H4 (cell line): ENCODE measurements around the gene DEFB110. TPM values are rescaled to one million over a fixed set of nuclear protein-coding genes. Genes with fewer than 3 reads are reported as not detected.

Experiments
- DNase-seq: peaks from one replicate; pipeline ENCODE4 v3.0.0-alpha.2; 2015; ENCODE audit warnings: low spot score
- total RNA-seq: library from RNA; depleted of rRNA; stranded (reverse); fragments of >200 nt; shearing (Covaris generic); gene quantifications from 2 replicates; pipeline ENCODE4 v1.2.3, GENCODE V29; 2014; rRNA removed

Gene DEFB110
- total RNA-seq, result not detected in 2 replicates

DNA sequence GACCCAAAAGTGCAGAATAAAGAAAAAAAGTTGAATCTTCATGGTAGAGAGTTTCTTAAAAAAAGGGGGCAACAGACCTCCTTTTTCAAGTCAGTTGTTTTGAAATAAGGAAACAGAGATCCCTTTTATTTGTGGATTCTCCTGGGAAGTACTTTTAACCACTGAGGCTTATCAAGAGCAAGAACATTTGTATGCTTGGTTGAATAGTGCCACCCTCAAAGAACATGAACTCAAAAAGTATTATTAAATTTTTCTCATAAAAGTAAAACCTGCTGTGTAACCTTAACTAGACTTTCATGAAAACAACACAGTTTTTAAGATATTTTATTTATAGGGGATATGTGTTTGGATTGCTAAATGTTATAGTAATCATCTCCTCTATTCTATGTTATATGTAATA, at the start of gene DEFB110:
Gene DEFB110, minus strand, starts transcription at position 101 of the 400 bp plus-strand sequence. Its CDS starts 59 bp downstream, at position 42.
- no peak for DNase-seq

DNA sequence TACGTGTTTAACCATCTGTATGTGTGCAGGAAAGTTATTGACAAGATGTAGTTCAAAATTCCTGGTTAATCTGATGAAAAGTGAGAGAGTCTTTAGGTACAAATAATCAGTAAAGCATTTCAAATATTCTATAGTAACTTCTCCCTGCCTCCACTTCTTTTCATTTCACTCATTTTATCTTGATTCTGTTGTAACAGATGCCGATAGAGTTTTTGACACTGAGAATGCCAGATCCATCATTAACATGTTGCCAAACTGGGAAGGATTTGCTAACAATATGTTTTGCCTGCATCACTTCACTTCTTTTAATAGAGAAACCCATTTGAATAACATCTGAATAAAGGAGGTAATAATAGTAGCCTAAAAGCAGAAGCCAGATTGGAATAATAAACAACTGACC, 48.3 kb upstream of the DEFB110 start:
- no peak for DNase-seq

DNA sequence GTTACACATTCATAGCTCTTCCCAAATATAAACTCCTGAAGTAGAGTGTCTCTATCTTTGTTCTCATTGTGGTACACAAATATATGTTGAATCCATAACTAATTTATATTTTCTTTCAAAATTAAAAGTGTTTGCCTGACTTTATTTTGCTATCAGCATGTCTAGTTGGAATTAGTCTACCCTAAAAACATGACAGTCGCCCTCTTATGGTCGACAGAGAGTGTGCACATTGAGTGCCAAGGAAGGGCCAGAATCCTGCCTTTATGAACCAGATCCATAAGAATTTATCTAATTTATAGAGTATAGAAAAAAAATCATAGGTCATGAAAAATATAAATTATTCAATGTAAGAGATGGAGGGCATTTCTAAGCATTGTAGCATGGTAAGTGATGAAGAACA, 40.3 kb upstream of the DEFB110 start:
- DNase-seq, result peak; percentile 11

DNA sequence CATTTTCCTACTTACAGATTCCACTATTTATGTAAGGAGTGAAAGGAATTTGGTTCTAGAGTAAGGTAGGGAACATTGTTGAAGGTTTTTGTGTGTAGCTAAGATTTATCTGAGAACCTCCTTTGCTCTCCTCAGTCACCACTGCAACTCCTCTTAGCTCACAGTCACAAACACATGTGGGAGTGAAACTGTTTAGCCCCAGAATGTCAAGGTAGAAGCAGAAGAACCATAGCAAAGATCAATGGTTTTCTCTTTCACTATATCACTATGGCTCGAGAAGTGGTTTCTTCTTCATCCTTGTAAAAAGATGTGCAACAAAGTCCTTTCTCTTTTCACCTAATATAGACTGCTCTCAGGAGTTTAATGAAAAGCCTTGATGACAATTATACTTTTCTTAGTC, 34.4 kb upstream of the DEFB110 start:
- no peak for DNase-seq

DNA sequence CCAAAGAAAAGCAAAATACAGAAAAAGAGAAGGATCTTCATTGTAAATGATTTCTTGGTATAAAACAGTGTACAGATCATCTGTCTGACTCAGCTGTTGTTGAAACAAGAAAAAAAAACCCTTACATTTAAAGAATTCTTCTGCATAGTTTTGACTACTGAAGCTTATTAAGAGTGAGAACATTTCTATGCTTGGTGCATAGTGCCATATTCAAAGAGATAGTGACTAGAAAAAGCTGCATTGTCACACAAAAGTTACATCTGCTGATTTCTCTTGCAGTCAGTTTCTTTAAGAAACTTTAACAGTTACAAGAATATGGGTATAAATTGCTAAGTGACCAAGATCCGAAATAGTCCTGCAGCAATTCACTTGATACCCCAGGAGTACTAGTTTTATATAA, 28.0 kb upstream of the DEFB110 start, which contains the start of gene DEFB112:
Gene DEFB112, minus strand, starts transcription at position 101 of the 400 bp plus-strand sequence. Its CDS starts 60 bp downstream, at position 41.
- no peak for DNase-seq

DNA sequence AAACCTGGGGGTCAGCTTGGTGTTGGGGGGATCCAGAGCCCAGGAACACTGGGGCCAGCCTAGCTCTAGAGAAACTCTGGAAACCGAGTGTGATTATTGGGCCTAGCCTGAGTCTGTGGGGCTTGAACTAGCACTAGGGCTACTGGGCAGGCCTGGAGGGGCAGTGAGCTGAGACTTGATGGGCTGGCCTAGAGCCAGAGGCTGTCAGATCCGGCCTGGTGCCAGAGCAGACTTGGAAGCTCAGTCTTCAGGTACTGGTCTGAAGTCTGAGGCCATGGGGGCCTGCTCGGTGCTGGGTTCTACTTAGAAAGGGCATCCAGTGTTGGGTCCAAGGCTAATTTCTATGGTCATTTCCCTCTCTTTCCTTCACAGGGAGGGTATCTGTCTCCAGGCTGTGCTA, 25.2 kb upstream of the DEFB110 start:
- no peak for DNase-seq

DNA sequence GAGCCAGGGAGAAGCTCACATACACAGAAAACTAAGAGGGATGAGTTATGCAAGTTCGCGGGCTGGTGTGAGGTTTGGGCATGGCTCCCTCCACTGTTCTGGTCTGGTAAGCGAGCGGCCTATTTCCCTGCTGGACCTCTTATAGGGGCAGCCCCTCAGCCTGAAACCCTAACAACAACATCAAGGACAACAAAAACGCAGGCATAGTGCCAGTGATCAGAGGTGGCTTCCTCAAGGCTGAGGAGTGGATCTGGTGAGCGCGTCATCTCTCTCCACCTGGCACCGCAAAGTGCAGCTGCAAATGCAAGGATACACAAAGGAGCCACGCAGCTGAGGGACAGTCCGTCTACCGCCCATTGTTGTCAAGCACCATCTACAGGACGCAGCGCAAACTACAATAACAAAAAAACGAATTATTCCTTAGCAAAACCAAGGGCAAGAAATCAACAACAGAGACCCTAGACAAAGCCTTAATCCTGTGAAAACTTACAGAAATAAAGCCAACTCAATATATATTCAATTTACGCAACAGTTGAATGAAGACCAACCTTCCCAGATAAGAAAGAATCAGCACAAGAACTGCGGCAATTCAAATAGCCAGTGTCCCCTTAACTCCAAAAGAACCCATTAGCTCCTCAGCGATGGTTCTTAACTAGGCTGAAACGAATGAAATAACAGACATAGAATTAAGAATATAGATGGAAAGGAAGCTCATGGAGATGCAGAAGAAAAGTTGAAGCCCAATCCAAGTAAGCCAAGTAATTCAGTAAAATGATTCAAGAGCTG, 9.2 kb upstream of the DEFB110 start:
- peak; percentile 65 for DNase-seq

DNA sequence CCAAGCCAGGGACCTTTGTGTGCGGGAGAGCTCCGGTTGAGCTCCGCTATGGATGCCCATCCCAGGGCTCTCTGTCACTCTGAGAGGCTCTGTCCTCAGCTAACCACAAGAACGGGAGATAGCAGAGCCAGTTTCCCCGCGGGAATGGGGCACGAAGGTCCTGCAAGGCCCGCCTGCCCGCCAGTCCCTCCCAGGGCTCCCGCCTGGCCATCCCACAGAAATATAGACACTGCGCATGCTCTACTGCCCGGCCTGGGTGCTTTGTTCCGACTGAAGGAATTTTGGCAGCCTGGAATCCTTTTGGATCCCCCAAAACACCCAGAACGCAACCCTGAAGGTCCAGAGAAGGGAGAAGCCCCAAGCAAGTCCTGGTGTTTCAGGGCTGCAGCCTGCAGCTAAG, 8.6 kb upstream of the DEFB110 start:
- DNase-seq, result no peak

DNA sequence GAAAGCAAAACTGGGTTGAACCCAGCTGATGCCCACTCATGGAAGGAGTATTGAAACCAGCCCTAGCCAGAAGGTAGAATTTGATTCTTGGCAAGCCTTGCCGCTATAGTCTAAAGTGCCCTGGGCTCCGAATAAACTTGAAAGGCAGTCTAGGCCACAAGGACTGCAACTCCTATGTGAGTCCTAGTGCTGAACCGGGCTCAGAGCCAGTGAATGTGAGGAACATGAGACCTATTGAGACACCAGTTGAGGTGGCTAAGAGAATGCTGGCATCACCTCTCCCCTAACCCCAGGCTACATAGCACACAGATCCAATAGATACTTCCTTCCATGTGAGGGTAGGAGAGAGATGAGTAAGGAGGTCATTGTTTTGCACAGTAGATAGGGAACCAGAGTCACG, 3.5 kb upstream of the DEFB110 start:
- no peak for DNase-seq

DNA sequence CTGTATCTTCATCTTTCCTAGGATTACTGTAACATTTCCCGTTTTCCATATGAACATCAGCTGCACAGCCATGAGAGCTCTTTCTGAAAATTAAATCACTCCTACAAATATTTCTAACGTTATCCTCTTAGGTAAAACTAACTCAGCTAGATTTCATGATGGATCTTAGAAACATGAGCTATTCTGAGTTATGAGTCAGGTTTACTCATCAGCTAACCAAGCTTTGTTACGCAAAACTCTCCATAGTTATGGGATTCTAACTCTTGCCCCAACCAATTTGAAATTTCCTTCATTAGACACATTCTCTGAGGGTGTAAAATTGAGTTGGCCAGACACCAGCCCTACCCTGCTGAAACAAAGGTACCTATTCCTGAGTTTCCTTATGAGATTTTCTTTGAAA, 14.0 kb downstream of the DEFB110 start:
- DNase-seq, result peak; percentile 35

DNA sequence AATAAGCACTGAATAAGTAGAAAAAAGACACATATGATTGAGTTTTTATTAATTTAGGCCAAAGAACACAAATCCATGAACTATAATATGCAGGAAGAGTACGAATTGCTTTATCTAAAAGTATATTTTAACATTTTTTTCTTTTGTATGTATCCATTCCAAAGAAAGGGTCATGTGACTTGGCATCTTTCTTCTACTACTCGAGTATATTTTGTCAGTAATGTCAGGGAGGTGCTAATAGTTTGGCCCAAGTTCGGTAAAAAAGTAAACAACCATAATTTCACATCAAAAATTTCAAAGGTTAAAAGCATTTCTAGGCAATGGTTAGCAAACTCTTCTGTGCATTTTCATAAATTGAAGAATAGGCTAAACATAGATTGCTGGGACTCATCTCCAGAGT, 18.7 kb downstream of the DEFB110 start:
- no peak for DNase-seq

DNA sequence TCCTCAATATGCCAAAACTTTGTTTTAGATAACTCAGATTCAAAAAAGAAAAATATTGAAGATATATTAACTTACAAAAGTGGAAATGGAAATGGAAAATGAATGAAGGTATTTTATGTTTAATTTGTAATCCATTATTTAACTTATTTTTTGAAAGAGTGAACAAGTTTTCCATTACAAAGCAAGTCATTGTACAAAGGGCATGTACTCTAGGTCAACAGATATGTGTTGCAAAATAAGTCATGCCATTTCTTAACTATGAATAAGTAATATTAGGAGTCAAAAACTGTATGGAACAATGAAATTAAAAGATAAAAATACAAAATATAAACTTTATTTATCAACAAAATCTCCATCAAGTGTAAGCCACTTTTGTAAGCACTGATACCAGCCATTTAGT, 26.5 kb downstream of the DEFB110 start:
- no peak for DNase-seq

DNA sequence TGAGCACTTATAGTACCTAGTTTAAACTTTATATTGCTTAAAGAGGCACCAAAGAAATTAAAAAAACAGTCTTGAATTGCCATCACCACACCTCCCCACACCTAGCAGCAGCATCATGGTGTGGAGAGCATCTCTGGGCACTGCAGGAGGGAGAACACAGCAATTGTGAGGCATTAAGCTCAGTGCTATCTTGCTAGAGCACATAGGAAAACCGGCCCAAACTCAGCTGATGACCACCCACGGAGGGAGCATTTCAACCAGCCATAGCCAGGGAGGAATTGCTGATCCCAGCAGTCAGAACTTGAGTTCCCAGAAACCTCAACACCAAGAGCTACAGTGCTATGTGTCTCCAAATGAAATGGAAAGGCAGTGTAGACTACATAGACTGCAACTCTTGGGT, 32.9 kb downstream of the DEFB110 start:
- DNase-seq, result no peak

DNA sequence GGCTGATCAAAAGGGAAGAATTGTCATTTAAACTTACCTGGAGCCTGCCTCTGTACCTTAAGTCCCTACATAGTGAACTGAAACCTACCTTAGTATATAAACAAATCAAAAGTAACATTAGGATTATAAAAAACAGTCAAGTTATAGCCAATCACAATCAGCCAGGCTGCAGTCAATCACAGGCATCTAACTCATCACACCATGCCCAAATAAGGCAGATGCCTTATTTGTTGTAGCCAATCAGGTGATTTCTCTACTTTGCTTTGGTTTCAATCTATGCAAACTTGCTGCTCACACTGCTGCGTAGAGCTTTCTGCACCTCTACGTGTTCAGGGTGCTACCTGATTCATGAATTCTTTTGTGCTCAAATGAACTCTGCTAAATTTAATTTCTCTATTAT, 34.0 kb downstream of the DEFB110 start:
- no peak for DNase-seq

DNA sequence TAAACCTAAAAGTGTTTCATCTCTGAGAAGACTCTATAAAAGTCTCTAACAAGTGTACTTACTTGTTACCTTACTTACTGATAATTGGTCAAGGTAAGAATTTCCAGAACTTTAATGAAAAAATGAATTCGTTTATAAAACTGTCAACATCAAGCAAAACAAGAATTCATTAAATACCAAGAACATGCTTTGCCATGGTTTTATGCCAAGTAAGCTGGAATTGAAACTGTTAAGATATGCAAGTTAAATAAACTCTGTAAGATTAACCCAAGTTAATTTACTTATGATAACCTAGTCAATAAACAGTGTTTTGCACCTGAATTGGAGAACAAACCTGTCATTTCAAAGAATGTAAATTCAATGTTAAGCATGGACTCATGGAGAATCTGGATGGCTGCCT, 35.2 kb downstream of the DEFB110 start:
- DNase-seq, result no peak

DNA sequence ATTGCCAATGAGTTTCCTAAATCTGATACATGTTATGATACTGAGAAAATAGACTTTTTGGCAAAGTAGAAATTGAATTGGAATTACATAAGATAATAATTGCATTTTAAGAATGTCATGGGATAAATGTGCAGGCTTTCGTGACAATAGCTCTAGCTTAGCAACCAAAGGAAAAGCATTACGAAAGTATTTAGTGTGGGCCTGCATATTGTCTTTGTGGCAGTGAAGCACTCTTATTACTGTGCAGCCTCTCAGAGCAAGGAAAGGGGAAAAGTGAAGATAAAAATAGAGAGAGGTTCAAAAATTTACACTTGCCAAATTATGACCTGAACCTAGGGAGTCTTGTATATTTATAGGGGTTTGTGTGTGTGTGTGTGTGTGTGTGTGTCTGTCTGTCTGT, 39.7 kb downstream of the DEFB110 start:
- DNase-seq, result no peak

DNA sequence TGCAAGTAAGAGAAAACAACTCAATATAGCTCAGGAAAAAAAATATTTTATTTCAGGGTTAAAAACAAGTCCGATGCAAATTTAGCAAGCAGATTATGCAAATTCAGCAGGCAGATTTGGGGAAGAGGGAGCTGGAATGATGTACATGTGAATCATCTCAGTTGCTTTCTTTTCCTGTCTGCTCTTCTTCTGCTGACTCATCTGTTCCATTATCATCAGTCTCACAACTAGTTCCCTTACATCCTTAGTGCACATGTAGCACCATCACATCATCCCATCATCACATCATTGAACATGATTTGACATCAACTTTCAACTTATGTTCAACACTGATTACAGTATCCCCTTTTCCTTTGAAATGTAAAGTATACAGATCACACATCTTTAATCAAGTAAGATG, 40.9 kb downstream of the DEFB110 start:
- DNase-seq, result no peak

DNA sequence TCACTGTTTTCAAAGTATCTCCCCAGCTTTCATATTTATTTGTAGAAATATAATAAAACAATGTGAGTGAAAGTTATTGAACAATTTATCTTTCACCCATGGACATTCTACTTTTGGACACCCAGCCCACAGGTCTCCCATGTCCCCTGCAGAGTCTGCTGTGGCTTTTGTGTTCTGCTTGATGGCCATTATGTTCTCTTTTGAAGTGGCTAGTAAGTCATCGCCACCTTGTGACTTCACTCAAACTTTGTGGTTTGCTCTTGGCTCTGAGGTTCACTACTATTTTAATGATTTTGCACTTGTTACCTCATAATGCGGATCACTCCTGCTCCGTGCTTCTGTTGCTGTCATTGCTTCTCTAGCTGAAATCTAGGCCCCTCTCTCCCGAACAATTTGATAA, 42.2 kb downstream of the DEFB110 start:
- peak; percentile 30 for DNase-seq

DNA sequence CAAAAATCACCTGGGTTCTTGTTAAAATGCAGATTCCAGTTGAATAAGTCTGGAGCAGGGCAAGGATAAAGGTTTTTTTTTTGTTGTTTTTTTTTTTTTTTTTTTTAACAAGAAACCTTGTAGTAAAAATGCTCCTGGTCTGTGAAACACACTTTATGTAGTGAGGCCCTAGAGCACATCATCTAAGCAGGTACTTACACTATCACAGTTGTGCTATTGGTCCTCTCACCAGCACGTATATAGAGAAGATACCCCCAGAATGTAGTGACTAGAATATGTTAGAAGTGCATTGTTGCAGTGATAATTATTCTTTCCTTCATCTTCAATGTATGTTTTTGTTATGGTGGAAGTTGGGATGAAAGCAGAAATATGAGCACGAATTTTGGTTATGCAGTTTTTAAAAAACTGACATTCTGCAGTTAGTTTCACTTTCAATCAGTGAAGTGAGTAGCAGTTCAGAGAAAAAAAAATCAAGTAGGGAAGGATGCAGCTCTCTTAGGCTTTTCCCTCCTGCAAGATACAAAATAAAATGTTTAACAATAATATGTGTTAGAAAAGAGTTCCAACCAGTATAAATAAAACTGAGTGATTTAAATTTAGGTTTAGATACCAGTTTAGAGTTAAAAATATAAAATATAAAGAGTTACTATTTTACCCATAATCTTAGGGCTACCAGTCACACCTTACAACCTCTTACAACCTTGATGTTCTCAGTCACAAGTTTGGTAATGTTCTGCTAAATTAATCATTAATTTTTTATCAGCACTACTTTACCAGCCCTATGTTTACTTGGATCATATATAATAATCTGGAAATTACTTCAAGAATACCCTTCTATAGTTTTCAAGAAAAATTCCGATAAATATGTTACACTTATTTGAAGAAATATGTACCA, 43.2 kb downstream of the DEFB110 start:
- no peak for DNase-seq

DNA sequence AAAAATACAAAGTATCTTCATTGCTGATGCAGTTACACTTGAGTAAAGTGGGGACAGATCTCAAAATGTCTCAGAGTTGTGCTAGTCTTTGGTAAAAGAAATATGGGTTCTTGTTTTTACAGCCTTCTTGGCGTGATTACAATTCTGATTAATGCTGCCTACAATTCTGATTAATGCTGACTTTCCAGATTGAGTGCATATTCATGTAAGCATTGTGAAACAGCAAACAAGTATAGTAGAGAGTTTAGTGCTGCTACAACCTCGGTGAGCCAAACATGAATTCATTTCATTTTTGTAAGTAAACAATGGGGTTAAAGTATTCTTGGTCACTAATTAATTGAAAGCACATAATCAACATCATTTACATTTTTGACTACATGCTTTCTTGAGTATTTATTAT, 52.2 kb downstream of the DEFB110 start, which contains the start of gene DEFB113:
Gene DEFB113, minus strand, starts transcription at position 21 of the 400 bp plus-strand sequence. Its CDS starts 0 bp downstream, at position 21.
- no peak for DNase-seq
